ENCODE measurements around the gene GAS2L3.
"Not testable (repeated sequence)": the region's sequence is repeated elsewhere in the genome, so short reads cannot be mapped to it uniquely, and the experiment has no call there.

The GAS2L3 gene

GRCh38 chr12:100573292-100574186, at the start of gene GAS2L3:
GAS2L3 (plus strand) TSS chr12:100573684; CDS start chr12:100594905, 21,221 bp downstream.
- peak within 1 kb of the TSS; percentile 75 for H3K4me3 ChIP-seq (ENCODE audit: low read depth, low read length)

DNA sequence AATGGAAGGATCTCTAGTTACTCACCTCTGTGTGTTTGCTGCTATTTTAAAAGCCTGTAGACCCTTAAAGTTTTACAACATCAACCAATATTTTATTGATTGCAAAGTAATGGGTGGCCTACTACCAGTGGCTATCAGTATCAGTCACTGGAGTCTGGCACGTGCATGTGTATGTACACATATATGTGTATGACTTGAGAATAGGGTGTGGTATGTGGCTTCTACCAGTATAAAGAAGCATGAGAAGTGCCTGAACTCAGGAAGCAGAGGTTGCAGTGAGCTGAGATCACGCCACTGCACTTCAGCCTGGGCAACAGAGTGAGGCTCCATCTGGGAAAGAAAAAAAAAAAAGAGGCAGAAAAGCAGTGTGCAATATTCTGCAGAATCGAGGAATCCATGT, 45.5 kb upstream of the GAS2L3 start:
- H3K4me3 ChIP-seq (ENCODE audit: low read depth, low read length) = no peak overlapping the region

DNA sequence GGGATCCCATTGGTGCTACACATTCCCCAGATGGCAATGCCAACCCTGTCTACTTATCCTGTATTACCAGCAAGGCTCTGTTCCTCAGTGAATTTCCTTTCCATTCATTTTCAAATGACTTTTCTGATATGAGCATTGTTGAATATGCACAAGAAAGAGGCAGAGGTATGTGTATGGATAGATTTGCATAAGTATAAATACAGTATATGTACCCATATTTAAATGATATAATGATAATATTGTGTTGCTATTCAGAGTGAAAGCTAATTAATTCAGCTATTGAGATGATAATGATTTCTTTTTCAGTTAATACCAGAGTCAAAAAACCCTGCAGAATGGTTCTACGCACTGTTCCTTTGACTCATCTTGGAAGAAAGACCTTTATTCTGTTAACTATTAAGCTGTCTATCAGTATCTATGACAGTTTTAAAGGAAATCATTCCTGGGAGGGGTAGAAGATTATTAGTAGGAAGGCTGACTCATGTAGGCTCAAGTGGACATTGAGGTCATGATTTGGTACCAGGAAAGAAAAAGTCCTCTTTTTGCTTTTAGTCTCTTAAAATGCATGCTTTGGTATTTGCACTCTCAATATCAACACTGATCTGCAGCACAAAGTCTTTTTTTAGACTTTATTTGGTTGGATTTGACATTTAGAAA, 44.9 kb upstream of the GAS2L3 start:
- no peak overlapping the region for H3K4me3 ChIP-seq (ENCODE audit: low read depth, low read length)

DNA sequence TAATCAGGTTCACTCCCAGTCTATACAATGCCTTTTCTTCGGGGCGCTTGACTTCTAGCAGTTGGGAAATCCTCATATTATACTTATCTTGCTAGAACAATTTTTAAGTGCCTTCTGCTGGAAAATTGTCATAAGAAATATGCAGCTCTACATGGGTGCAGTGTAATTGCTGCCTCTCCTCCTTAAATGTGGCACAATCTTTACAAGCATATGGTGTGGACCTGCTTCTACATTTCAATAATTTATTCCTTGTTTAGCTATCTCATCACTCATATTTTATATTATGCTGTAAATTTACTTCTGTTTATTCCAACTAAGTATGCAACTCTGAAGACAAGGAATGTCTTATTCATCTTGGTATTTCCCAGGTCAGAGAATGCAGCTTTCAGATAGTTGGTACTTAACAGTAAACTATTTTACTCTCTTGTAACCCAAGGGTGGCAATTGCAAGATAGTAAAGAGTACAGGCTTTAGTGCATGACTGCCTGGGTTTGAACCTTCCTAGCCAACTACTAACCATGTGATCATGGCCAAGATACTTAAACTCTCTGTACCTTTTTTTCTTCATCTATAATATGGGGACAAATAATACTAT, 43.6 kb upstream of the GAS2L3 start:
- no peak overlapping the region for H3K4me3 ChIP-seq (ENCODE audit: low read depth, low read length)

DNA sequence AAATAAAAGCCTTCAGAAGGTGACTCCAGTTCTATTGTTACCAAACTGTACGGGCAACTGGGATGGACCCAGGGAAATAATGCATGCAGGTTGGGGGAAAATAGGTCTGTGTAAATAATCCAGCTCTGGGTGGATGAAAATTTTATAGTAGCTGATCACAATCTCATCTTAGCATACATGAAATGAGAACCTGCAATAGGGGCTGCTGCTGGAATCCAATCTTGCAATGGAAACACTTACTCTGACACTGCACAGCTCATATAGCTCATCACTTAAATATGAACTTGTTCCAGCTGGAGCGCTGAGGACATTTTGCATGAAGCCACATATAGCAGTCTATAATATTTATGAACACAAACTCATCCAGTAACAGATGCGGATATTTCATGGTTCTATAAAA, 40.1 kb upstream of the GAS2L3 start:
- H3K4me3 ChIP-seq (ENCODE audit: low read depth, low read length) = no peak overlapping the region

DNA sequence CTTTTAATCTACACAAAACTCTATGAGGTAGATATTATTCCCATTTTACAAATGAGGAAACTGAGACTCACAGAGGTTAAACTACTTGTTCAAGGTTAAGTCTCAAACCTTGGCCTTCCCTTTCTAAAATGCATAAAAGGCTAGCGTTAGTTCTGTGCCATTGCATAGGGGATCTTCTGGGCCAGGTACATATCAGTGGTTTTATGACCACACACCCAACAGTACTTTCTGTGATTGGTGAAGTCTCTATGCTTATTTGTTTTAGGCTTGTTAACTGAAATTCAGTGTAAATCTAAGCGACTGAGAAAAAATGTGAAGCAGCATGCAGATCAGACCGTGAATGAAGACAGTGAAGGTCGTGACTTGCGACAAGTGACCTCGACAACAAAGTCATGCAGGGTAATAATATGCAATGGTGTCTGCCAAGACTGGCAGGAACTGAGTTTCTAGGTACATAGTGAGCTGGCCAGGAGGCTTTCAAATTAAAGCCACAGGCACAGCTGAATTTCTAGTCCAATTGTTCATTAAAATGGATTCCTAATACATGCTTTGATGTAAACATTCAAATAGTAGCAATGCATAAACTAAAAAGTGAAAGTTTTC, 38.8 kb upstream of the GAS2L3 start:
- H3K4me3 ChIP-seq (ENCODE audit: low read depth, low read length) = no peak overlapping the region

GRCh38 chr12:100539202-100539601, 34.3 kb upstream of the GAS2L3 start:
- H3K4me3 ChIP-seq (ENCODE audit: low read depth, low read length) = no peak overlapping the region

- no peak overlapping the region for H3K4me3 ChIP-seq (ENCODE audit: low read depth, low read length)
These were observed 29.3 kb upstream of the GAS2L3 start for GRCh38 chr12:100544165-100544564.

DNA sequence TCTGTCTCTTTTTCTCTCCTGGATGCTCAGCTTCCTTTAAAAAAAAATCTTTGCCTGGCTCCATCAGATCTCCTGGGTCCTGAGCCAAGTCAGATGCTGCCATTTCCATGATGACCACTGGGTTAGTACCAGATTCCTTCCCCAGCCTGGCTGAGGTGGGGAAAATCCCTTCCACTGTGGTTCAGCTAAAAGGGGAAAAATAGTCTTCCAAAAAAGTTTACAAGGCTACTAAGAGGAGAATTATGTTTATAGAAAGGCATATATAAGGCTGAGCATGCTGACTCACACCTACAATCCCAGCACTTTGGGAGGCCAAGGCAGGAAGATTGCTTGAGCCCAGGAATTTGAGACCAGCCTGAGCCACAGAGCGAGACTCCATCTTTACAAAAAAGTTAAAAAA, 28.4 kb upstream of the GAS2L3 start:
- no peak overlapping the region for H3K4me3 ChIP-seq (ENCODE audit: low read depth, low read length)

GRCh38 chr12:100553936-100554335, 19.5 kb upstream of the GAS2L3 start:
- H3K4me3 ChIP-seq (ENCODE audit: low read depth, low read length) = no peak overlapping the region

- no peak overlapping the region for H3K4me3 ChIP-seq (ENCODE audit: low read depth, low read length)
These were observed 18.8 kb upstream of the GAS2L3 start for GRCh38 chr12:100554608-100555077.

DNA sequence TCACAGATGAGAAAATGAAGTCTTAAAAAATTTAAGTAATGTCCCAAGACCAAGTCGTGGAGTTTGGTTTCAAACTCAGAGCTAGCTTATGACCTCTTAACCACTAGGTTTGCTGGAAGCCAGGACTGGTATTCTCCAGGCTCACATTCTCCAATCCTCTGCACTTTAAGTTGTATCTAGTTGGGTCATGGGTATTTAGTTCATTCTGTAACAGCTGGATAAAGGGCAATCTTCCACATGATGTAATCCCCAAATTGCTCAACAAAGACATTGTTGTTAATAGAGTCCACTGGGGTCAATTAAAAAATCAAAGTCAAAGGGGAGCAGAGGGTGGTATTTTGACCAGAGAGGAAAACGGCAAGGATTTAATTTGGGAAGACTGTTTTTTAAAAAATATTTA, 17.8 kb upstream of the GAS2L3 start:
- no peak overlapping the region for H3K4me3 ChIP-seq (ENCODE audit: low read depth, low read length)

DNA sequence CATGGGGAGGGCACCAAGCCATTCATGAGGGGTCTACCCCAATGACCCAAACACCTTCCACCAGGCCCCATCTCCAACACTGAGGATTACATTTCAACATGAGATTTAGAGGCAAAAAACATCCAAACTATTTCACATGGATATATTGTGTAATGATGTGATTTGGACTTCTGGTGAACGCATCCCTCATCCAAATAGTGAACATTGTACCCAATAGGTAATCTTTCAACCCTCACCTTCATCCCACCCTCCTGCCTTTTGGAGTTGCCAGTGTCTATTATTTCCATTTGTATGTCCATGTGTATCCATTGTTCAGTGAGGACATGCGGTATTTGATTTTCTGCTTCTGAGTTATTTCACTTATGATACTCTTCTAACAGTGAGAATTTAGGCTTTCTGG, 16.1 kb upstream of the GAS2L3 start:
- H3K4me3 ChIP-seq (ENCODE audit: low read depth, low read length) = no peak overlapping the region

- H3K4me3 ChIP-seq (ENCODE audit: low read depth, low read length) = not testable (repeated sequence)
These were observed 14.2 kb upstream of the GAS2L3 start for GRCh38 chr12:100559261-100559660.

- no peak overlapping the region for H3K4me3 ChIP-seq (ENCODE audit: low read depth, low read length)
These were observed 9.4 kb upstream of the GAS2L3 start for GRCh38 chr12:100564090-100564489.

- no peak overlapping the region for H3K4me3 ChIP-seq (ENCODE audit: low read depth, low read length)
These were observed 8.5 kb upstream of the GAS2L3 start for GRCh38 chr12:100564905-100565467.

DNA sequence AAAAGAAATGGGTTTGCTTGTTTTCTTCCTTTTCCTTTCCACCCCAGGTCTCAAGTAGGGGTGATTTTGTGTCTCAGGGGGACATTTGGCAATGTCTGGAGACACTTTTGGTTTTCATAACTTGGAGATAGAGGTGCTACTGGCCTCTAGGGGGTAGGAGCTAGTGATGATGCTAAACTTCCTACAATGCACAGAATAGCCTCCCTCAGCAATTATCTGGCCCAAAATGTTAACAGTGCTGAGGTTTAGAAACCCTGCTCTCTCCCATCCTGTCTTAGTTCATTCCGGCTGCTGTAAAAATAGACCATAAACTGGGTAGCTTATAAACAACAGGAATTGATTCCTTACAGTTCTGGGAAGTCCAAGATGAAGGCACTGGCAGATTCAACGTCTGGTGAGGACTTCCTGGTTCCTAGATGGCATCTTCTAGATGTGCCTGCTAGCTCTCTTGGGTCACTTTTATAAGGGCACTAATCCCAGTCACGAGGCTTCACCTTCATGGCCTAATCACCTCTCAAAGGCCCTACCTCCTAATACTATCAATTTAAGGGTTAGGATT, 7.4 kb upstream of the GAS2L3 start:
- no peak overlapping the region for H3K4me3 ChIP-seq (ENCODE audit: low read depth, low read length)

DNA sequence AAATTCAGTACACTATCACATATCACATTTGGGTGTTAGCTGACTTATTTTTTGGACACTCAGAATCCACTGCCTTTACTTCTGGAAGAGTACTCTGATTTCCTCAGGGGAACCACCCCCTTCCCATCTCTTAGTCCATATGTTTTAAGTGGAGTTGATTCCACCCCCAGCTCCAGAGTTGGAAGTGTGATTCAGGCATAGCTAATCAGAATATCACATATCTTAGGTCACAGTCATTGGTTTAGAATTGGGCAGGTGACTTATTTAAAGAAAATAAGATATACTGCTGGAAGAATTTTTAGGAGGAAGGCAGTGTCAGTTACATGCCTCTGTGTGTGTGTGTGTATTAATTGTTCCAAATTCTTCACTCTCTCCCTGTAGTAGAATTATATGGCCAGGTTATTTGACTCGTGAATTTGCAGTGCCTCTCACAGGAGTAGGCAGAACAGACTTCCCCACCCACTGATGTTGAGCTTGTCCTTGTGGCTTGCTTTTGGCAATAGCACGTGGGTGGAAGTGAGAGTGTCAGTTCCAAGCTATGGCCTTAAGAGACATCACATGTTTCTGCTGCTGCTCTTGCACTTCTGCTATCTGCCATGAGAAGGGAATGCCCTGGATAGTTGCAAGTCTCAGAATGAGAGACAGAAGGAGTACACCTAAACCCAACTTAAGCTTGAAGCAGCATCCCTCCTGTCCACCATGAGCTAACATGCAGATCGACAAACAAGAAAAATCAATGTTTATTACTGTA, 6.4 kb upstream of the GAS2L3 start:
- H3K4me3 ChIP-seq (ENCODE audit: low read depth, low read length) = no peak overlapping the region

DNA sequence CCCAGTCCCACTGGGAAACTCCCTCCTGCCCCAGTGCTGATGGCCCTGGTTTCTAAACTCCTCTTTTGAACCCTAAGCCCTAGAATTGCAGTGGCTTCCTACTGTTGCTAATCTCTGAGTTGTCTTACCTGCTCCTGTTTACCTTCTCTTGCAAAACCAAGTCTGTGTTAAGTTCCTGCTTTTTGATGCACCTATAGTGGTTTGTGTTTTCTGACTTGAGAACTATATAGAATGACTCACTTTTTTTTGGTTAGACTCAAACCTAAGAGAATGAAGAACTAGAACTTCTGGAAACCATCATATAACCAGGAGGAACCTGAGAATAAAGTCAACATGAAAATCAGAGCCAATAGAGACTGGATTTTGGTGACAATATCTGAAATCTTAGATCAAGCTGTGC, 5.5 kb upstream of the GAS2L3 start:
- H3K4me3 ChIP-seq (ENCODE audit: low read depth, low read length) = no peak overlapping the region

GRCh38 chr12:100572184-100572583, 1.3 kb upstream of the GAS2L3 start:
- no peak overlapping the region for H3K4me3 ChIP-seq (ENCODE audit: low read depth, low read length)

Data from iPS-11a (cell line).